Breast epithelium (tissue), 4 donors: ENCODE results near the gene RIT2. TPM values are rescaled to one million over a fixed set of nuclear protein-coding genes. Genes with fewer than 3 reads are reported as not detected.

ENCODE experiments used
- DNase-seq, 2 donors: peaks; one replicate each; pipeline ENCODE4 v3.0.0-alpha.2; 2019; ENCODE audit warnings: low spot score in 2 of 2
- H3K27ac ChIP-seq, 2 donors: fragments of 200-600 bp; sonication (generic) in 1 of 2; one replicate each; pipeline ENCODE4 v1.5.1; 2016 to 2019; ENCODE audit warnings: mild to moderate bottlenecking in 1 of 2
- H3K27me3 ChIP-seq, 2 donors: fragments of 200-600 bp; sonication (generic) in 1 of 2; one replicate each; pipeline versions ENCODE4 v1.5.1 to v1.6.0; 2017 to 2019; ENCODE audit warnings: control low read depth in 1 of 2, mild to moderate bottlenecking in 1 of 2
- H3K36me3 ChIP-seq: fragments of 200-600 bp; one replicate; pipeline ENCODE4 v1.5.1; 2019
- H3K4me1 ChIP-seq, 2 donors: fragments of 200-600 bp; sonication (generic); one replicate each; pipeline ENCODE4 v1.5.1; 2016 to 2019; ENCODE audit warnings: control low read depth in 1 of 2
- H3K4me3 ChIP-seq, 3 donors: fragments of 200-600 bp; sonication (generic); 1 replicate in 2 of 3; 2 replicates in 1 of 3; pipeline ENCODE4 v1.5.1; 2016 to 2019; ENCODE audit warnings: mild to moderate bottlenecking in 3 of 3, moderate library complexity in 2 of 3
- H3K9me3 ChIP-seq, 2 donors: fragments of 200-600 bp; sonication (generic) in 1 of 2; one replicate each; pipeline ENCODE4 v1.5.1; 2016 to 2019; ENCODE audit warnings: control low read depth in 1 of 2
- CTCF ChIP-seq, 3 donors: fragments of 450-650 bp; IDR thresholded peaks; one replicate each; pipeline ENCODE4 v1.5.1; 2016 to 2017; ENCODE audit warnings: antibody characterized with exemption in 3 of 3, mild to moderate bottlenecking in 3 of 3, moderate library complexity in 3 of 3
- POLR2A ChIP-seq: fragments of 450-650 bp; IDR thresholded peaks from one replicate; pipeline ENCODE4 v1.6.1; 2016; ENCODE audit warnings: antibody characterized with exemption, mild to moderate bottlenecking, moderate library complexity
- POLR2AphosphoS5 ChIP-seq, 3 donors: sonication (generic); formaldehyde crosslinking; IDR thresholded peaks; one replicate each; pipeline ENCODE4 v1.6.1; 2017; ENCODE audit warnings: antibody characterized with exemption in 3 of 3
- intact Hi-C: fragments of 100-400 bp; cut with DNase I; formaldehyde crosslinking; loops from one replicate; pipeline ENCODE4 v1.15.1; 2023; ENCODE audit warnings: low total_unique reads
- total RNA-seq, 3 donors: library from RNA; depleted of rRNA; stranded (reverse); fragments of >200 nt; gene quantifications; one replicate each; pipeline ENCODE4 v1.1.0, GENCODE V29; 2016

Gene RIT2
- total RNA-seq, 3 donors from 2014 or later, result not detected

GRCh38 chr18:42830936-42831335 is 284.5 kb downstream of the RIT2 start:
- no peak for DNase-seq
- intact Hi-C loops, result no loop called here
- no peaks in the 10 kb centered on the region for H3K36me3 ChIP-seq
- H3K4me1 ChIP-seq, result no peaks in the 10 kb centered on the region
- TF ChIP-seq POLR2AphosphoS5 (IDR thresholded peaks at IDR 0.05) (no peak), POLR2A (no peak), CTCF (IDR thresholded peaks at IDR 0.05) (no peak)
- H3K9me3 ChIP-seq, result no peaks in the 10 kb centered on the region
- H3K4me3 ChIP-seq, result no peak overlapping the region
- no peak overlapping the region for H3K27ac ChIP-seq
- H3K27me3 ChIP-seq, result no peaks in the 10 kb centered on the region

DNA sequence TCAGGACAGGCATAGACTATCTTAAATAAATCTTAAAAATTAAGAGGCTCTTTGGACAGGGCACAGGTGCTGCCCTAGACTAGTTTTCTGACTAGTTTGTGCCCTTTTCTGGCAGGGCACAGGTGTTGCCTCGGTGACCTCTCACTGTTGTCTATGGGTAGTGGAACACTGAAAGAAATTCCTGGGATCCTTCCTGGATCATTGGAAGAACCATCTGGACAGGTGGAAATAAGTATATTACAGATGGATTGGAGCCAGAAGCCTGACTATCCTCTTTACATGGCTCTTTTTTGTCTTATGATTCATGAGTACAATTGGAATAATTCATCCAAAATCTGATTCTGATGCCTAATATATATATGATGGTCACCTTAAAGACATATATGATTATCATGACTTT is 286.6 kb downstream of the RIT2 start:
- Histone ChIP-seq H3K27me3 (no peaks in the 10 kb centered on the region), H3K4me1 (no peaks in the 10 kb centered on the region), H3K36me3 (no peaks in the 10 kb centered on the region), H3K9me3 (no peaks in the 10 kb centered on the region), H3K4me3 (no peak overlapping the region), H3K27ac (no peak overlapping the region)
- intact Hi-C loops, result no loop called here
- no peak for DNase-seq
- TF ChIP-seq POLR2A, result no peak
- TF ChIP-seq CTCF (IDR thresholded peaks at IDR 0.05), result no peak

- intact Hi-C loops, result no loop called here
- Histone ChIP-seq H3K4me3 (no peak overlapping the region), H3K9me3 (no peaks in the 10 kb centered on the region), H3K4me1 (no peaks in the 10 kb centered on the region), H3K27ac (no peak overlapping the region), H3K27me3 (no peaks in the 10 kb centered on the region), H3K36me3 (no peaks in the 10 kb centered on the region)
- TF ChIP-seq POLR2A, result no peak
- no peak for TF ChIP-seq CTCF (IDR thresholded peaks at IDR 0.05)
- TF ChIP-seq POLR2AphosphoS5 (IDR thresholded peaks at IDR 0.05), result no peak
- no peak for DNase-seq
These were observed 291.3 kb downstream of the RIT2 start for GRCh38 chr18:42824178-42824577.

DNA sequence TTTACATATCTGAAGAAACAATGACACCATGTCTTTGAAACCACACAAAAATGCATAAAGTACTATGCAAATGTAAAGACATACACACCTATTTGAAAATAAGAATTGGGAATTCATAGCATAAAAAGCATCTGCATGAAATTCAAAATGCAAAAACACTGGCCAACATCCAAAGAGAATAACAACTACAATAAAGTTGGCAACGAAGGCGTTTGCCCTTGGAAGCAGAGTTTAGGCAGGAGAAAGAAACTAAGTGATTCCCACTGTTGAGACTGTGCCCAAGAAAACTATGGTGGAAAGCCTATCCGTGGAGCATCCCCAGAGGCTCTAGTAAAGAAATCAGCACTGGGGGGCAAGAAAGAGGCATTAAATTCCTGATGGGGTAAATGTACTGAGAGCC is 292.8 kb downstream of the RIT2 start:
- TF ChIP-seq CTCF (IDR thresholded peaks at IDR 0.05) (no peak), POLR2AphosphoS5 (IDR thresholded peaks at IDR 0.05) (no peak), POLR2A (no peak)
- Histone ChIP-seq H3K27me3 (no peaks in the 10 kb centered on the region), H3K4me3 (no peak overlapping the region), H3K36me3 (no peaks in the 10 kb centered on the region), H3K27ac (no peak overlapping the region), H3K9me3 (no peaks in the 10 kb centered on the region), H3K4me1 (no peaks in the 10 kb centered on the region)
- DNase-seq, result no peak
- intact Hi-C loops, result no loop called here

DNA sequence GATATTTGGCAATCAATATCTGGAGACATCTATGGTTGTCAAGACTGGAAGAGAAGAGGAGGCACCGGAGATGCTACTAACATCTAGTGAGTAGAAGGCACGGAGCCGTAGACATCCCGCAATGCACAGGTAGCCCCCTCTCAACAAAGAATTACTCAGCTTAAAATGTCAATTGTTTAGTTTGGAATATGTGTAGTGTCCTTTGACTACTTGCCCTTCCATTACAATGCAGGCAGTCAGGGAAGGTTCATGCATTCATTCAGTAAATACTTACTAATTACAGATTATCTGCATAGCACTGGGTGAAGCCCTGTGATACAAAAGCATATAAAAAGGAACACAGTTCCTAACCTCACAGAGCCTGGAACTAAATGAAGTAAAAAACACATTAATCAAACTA is 294.0 kb downstream of the RIT2 start:
- intact Hi-C loops, result no loop called here
- Histone ChIP-seq H3K36me3 (no peaks in the 10 kb centered on the region), H3K27ac (no peak overlapping the region), H3K9me3 (no peaks in the 10 kb centered on the region), H3K4me1 (no peaks in the 10 kb centered on the region), H3K4me3 (no peak overlapping the region), H3K27me3 (no peaks in the 10 kb centered on the region)
- TF ChIP-seq POLR2AphosphoS5 (IDR thresholded peaks at IDR 0.05) (no peak), POLR2A (no peak), CTCF (IDR thresholded peaks at IDR 0.05) (no peak)
- no peak for DNase-seq
